ENCODE data around the gene TRUB1.

DNA sequence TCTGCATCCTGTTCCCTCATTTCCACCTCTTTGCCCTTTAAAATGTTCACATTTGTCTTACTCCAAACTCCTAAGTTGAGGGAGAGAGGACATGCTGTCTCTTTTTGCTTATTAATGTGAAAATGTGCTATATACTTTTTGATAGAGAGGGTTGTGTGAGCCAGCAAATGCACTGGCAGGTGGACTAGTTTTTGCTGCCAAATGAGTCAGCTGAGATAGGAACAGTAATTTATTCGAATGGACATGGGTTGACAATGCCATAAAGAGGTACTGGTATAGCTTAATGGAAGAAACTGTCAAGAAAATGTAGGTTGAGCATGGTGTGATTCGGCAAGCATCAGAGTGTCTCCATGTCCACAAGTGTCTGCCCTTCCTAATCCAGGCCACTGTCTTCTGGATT, 9.2 kb upstream of the TRUB1 start:
- TF ChIP-seq CTCF (conservative IDR thresholded peaks at IDR 0.05; ENCODE audit: low read depth, low read length) (no peak), EZH2 (IDR thresholded peaks at IDR 0.05; ENCODE audit: borderline replicate concordance, low read depth, low read length, poor library complexity, severe bottlenecking) (no peak)

Measured in A673 (cell line).